Measurements from ENCODE around the gene E2F4.

Gene E2F4

DNA sequence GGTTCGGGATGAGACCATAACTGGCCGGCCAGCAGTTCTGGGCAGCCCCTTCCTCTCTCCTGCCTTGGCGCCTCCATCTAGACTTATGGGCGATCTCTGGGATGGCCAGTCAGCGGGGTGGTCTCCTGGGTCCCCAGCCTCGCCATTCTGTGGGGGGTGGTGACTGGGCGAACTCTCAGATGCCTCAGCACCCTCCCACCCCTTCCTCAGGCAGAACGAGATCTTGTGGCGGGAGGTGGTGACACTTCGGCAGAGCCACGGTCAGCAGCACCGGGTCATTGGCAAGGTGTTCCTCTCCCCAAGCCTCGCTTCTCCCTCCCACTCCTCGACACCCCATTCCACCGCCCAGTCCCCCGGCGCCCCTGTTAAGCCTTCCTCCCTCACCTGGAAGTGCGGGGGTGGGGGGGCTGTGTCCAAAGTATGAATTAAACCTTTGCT, 25.8 kb upstream of the E2F4 start:
- no peak overlapping the region for H3K27ac ChIP-seq
- H2AFZ ChIP-seq, result no peak overlapping the region
- TF ChIP-seq, protein P1, sequence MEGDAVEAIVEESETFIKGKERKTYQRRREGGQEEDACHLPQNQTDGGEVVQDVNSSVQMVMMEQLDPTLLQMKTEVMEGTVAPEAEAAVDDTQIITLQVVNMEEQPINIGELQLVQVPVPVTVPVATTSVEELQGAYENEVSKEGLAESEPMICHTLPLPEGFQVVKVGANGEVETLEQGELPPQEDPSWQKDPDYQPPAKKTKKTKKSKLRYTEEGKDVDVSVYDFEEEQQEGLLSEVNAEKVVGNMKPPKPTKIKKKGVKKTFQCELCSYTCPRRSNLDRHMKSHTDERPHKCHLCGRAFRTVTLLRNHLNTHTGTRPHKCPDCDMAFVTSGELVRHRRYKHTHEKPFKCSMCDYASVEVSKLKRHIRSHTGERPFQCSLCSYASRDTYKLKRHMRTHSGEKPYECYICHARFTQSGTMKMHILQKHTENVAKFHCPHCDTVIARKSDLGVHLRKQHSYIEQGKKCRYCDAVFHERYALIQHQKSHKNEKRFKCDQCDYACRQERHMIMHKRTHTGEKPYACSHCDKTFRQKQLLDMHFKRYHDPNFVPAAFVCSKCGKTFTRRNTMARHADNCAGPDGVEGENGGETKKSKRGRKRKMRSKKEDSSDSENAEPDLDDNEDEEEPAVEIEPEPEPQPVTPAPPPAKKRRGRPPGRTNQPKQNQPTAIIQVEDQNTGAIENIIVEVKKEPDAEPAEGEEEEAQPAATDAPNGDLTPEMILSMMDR (IDR thresholded peaks at IDR 0.05), result no peak
- H3K27me3 ChIP-seq (ENCODE audit: control insufficient read depth, insufficient read depth, low read length), result no peaks in the 10 kb centered on the region
- H3K36me3 ChIP-seq (ENCODE audit: control insufficient read depth, insufficient read depth, low read length), result no peaks in the 10 kb centered on the region
- no peak overlapping the region for H3K4me3 ChIP-seq (ENCODE audit: low read depth, low read length)
- H3K4me2 ChIP-seq (ENCODE audit: low read length), result no peak overlapping the region
- H3K4me1 ChIP-seq, result peaks cover 24% of the 10 kb centered on the region
- no peaks in the 10 kb centered on the region for H3K79me2 ChIP-seq
- H3K9me3 ChIP-seq (ENCODE audit: control insufficient read depth, low read length), result no peaks in the 10 kb centered on the region
- no peak overlapping the region for H3K9ac ChIP-seq

DNA sequence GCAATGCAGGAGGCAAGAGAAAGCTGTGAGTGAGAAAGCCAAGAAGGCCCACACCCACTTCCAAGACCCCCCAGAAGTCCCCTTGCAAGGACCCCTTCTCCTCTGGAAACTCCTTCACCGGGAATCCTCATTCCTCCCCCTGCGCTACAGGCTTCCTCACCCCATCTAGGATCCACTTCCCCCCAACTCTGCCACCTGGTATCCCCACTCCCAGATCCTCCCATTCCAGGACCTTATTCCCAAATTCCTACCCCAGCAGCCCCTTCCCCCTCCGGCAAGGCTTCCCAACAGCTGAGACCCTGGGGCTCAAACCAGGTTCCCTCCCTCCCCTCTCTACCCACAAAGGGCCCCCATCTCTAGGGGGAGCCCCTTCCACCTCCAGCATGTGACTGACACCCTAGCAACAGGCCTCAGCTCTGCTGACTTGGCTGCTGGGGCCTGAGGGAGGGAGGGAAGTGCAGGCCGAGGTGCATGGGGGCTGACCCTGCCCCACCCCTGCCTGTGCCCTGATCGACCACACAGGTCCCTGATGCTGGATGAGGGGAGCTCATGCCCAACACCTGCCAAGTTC, 25.3 kb upstream of the E2F4 start:
- no peaks in the 10 kb centered on the region for H3K9me3 ChIP-seq (ENCODE audit: control insufficient read depth, low read length)
- H3K27ac ChIP-seq, result no peak overlapping the region
- TF ChIP-seq, protein P1 (IDR thresholded peaks at IDR 0.05), result no peak
- no peaks in the 10 kb centered on the region for H3K79me2 ChIP-seq
- H3K4me3 ChIP-seq (ENCODE audit: low read depth, low read length), result no peak overlapping the region
- H2AFZ ChIP-seq, result no peak overlapping the region
- H3K36me3 ChIP-seq (ENCODE audit: control insufficient read depth, insufficient read depth, low read length), result no peaks in the 10 kb centered on the region
- H3K9ac ChIP-seq, result no peak overlapping the region
- H3K27me3 ChIP-seq (ENCODE audit: control insufficient read depth, insufficient read depth, low read length), result no peaks in the 10 kb centered on the region
- H3K4me2 ChIP-seq (ENCODE audit: low read length), result no peak overlapping the region
- peaks cover 22% of the 10 kb centered on the region for H3K4me1 ChIP-seq

DNA sequence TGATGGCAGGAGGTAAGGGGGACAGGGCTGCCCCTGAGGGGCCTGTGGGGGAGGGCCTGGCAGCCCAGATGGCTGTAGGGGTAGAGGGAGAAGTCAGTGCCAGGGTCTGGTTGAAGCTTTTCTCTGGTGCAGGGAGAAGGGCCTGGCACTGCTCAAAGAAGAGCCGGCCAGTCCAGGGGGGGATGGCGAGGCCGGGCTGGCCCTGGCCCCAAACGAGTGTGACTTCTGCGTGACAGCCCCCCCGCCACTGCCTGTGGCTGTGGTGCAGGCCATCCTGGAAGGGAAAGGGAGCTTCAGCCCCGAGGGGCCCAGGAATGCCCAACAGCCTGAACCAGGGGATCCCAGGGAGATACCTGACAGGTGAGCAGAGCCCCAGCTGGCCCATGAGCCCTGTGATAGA, 24.4 kb upstream of the E2F4 start:
- Histone ChIP-seq H3K9ac (no peak overlapping the region), H3K27ac (no peak overlapping the region), H3K4me1 (peaks cover 22% of the 10 kb centered on the region), H3K9me3 (ENCODE audit: control insufficient read depth, low read length) (no peaks in the 10 kb centered on the region), H3K79me2 (no peaks in the 10 kb centered on the region), H3K4me3 (ENCODE audit: low read depth, low read length) (no peak overlapping the region), H3K36me3 (ENCODE audit: control insufficient read depth, insufficient read depth, low read length) (no peaks in the 10 kb centered on the region), H3K4me2 (ENCODE audit: low read length) (no peak overlapping the region), H3K27me3 (ENCODE audit: control insufficient read depth, insufficient read depth, low read length) (no peaks in the 10 kb centered on the region), H2AFZ (no peak overlapping the region)
- TF ChIP-seq, protein P1 (IDR thresholded peaks at IDR 0.05), result no peak

DNA sequence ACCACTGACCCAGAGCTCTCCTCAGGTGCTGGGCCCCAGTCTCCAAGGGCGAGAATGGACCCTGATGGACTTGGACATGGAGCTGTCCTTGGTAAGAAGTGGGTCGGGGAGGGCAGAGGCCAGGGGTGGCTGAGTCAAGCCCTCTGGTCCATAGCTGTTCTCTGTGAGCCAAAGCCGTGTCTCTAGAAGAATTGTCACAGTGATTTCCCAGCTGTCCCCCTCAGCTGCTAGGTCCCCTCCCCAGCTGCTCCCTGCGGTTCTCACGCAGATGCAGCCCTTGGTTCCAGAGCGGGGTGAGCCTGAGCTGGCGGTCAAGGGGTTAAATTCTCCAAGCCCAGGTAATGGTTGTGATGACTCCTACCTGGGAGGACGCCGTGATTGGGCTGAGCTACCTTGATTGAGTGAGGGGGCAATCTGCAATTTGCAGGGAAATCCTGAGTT, 22.9 kb upstream of the E2F4 start:
- H3K4me1 ChIP-seq, result peaks cover 27% of the 10 kb centered on the region
- no peaks in the 10 kb centered on the region for H3K27me3 ChIP-seq (ENCODE audit: control insufficient read depth, insufficient read depth, low read length)
- H3K4me2 ChIP-seq (ENCODE audit: low read length), result no peak overlapping the region
- H3K27ac ChIP-seq, result no peak overlapping the region
- TF ChIP-seq, protein P1 (IDR thresholded peaks at IDR 0.05), result no peak
- H3K79me2 ChIP-seq, result no peaks in the 10 kb centered on the region
- H3K4me3 ChIP-seq (ENCODE audit: low read depth, low read length), result no peak overlapping the region
- no peaks in the 10 kb centered on the region for H3K9me3 ChIP-seq (ENCODE audit: control insufficient read depth, low read length)
- no peaks in the 10 kb centered on the region for H3K36me3 ChIP-seq (ENCODE audit: control insufficient read depth, insufficient read depth, low read length)
- H3K9ac ChIP-seq, result no peak overlapping the region
- no peak overlapping the region for H2AFZ ChIP-seq

DNA sequence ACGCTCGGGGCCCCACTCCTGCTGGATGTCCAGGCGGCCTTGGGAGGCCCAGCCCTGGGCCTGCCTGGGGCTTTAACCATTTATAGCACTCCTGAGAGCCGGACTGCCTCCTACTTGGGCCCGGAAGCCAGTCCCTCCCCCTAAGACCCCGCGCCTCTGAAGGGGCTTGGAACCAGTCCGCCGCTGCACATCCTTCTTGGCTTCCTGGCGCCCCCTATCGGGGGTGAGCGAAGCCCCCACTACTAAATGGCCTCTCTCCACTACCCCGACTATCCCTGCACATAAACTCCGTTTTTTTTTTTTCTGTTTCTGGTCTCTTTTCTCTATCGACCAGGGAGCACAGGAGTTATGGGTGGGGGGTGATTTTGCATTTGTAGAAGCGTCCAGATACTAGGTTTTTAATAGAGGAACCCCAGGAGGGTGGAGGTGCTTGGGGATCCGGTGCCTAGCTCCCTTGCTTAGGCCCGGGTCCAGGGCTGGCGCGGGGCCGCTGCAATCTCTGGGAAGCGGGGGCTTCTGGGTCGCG, 22.2 kb upstream of the E2F4 start:
- Histone ChIP-seq H3K27ac (peak overlapping the region; percentile 85), H3K9me3 (ENCODE audit: control insufficient read depth, low read length) (no peaks in the 10 kb centered on the region), H3K4me1 (peaks cover 30% of the 10 kb centered on the region), H2AFZ (peak overlapping the region; percentile 77), H3K36me3 (ENCODE audit: control insufficient read depth, insufficient read depth, low read length) (no peaks in the 10 kb centered on the region), H3K4me3 (ENCODE audit: low read depth, low read length) (peak overlapping the region; percentile 44), H3K9ac (no peak overlapping the region), H3K79me2 (no peaks in the 10 kb centered on the region), H3K27me3 (ENCODE audit: control insufficient read depth, insufficient read depth, low read length) (no peaks in the 10 kb centered on the region), H3K4me2 (ENCODE audit: low read length) (peak overlapping the region; percentile 87)
- TF ChIP-seq, protein P1 (IDR thresholded peaks at IDR 0.05), result peak; percentile 28
